Stimulated activated CD4-positive, alpha-beta T cell treated with anti-CD3 and anti-CD28 coated beads, TNF-alpha, amount 100 ng/mL, for 48 hours (primary cell): ENCODE measurements around the gene DMTF1.
"Not testable (repeated sequence)": the region's sequence is repeated elsewhere in the genome, so short reads cannot be mapped to it uniquely, and the experiment has no call there.

Source experiments
- DNase-seq, 3 donors: peaks; one replicate each; pipeline ENCODE4 v3.0.0-alpha.2; 2020; ENCODE audit warnings: low read depth in 3 of 3

DMTF1 gene

DNA sequence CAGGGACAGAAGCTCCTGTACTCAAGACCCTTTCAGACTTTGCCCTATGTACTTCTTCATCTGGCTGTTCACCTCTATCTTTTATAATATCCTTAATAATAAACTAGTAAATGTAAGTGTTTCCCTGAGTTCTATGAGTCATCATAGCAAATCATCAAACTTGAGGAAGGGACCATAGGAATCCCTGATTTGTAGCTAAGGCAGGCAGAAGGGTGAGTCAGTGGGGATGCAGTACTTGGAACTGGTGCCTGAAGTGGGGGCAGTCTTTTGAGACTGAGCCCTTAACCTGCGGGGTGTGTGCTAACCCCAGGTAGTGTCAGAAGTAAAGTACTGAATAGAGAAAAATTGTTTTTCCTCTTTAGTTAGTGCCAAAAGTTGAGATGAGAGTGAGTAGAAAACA, 73.4 kb downstream of the DMTF1 start:
- no peak for DNase-seq

DNA sequence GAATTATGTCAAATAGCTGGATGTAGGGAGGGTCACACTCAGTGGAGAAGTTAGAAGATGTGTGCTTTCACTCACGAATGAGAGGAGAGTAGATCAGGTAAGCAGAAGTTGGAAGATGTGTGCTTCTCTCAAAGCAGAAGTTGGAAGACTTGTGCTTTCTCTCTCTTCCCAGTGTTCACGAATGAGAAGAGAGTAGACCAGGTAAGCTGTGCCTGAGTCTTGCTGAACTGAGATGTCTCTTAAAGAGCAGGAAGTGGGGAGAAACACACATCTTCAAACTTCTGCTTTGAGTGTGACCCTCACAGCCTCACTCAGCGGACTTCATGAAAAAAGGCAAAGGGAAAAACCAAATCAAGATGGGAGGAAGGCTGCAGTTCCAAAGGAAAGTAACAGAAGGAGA, 74.2 kb downstream of the DMTF1 start:
- DNase-seq = no peak

- no peak for DNase-seq
Observed at GRCh38 chr7:87231258-87231657, 79.0 kb downstream of the DMTF1 start.

GRCh38 chr7:87231711-87232110, 79.5 kb downstream of the DMTF1 start:
- DNase-seq = no peak

- DNase-seq = no peak
Observed at GRCh38 chr7:87234949-87235348, 82.7 kb downstream of the DMTF1 start.

- DNase-seq = not testable (repeated sequence)
Observed at GRCh38 chr7:87238464-87239051, 86.3 kb downstream of the DMTF1 start.

GRCh38 chr7:87245671-87246070, 93.4 kb downstream of the DMTF1 start:
- not testable (repeated sequence) for DNase-seq
